GM12864 (cell line): ENCODE data around the gene IL12RB2.

Experiments used
- DNase-seq: peaks from one replicate; pipeline ENCODE4 v3.0.0-alpha.2; 2011; ENCODE audit warnings: low read depth
- H3K4me3 ChIP-seq: 2 replicates; pipeline ENCODE4 v1.5.1; 2011; ENCODE audit warnings: mild to moderate bottlenecking, low read depth, low read length, control low read depth
- TF ChIP-seq, protein P1 (sequence below): IDR thresholded peaks from 2 replicates; pipeline ENCODE4 v1.5.1; 2011; ENCODE audit warnings: low read depth, mild to moderate bottlenecking, moderate library complexity, low read length, control low read depth, inconsistent platforms; ENCODE audit errors: missing control alignments

IL12RB2 gene

DNA sequence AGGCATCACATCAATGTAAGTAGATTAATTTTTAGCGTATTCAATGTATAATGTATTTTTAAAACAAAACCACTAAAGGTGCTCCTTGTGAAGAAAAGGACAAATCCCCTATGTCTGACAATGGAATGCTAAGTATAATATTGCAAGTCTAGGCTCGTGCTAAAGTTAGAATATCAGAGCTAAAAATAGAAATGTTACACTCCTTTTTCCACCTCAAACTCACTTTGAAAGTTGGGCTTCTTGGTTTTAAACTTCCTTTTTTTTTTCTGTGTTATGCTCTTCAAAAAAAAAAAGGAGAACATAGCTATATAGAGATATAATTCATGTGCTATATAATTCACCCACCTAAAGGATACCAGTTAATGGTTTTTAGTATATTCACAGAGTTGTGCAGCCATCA, 126.2 kb downstream of the IL12RB2 start:
- TF ChIP-seq, protein P1, sequence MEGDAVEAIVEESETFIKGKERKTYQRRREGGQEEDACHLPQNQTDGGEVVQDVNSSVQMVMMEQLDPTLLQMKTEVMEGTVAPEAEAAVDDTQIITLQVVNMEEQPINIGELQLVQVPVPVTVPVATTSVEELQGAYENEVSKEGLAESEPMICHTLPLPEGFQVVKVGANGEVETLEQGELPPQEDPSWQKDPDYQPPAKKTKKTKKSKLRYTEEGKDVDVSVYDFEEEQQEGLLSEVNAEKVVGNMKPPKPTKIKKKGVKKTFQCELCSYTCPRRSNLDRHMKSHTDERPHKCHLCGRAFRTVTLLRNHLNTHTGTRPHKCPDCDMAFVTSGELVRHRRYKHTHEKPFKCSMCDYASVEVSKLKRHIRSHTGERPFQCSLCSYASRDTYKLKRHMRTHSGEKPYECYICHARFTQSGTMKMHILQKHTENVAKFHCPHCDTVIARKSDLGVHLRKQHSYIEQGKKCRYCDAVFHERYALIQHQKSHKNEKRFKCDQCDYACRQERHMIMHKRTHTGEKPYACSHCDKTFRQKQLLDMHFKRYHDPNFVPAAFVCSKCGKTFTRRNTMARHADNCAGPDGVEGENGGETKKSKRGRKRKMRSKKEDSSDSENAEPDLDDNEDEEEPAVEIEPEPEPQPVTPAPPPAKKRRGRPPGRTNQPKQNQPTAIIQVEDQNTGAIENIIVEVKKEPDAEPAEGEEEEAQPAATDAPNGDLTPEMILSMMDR: no peak
- H3K4me3 ChIP-seq: no peak overlapping the region
- no peak for DNase-seq

DNA sequence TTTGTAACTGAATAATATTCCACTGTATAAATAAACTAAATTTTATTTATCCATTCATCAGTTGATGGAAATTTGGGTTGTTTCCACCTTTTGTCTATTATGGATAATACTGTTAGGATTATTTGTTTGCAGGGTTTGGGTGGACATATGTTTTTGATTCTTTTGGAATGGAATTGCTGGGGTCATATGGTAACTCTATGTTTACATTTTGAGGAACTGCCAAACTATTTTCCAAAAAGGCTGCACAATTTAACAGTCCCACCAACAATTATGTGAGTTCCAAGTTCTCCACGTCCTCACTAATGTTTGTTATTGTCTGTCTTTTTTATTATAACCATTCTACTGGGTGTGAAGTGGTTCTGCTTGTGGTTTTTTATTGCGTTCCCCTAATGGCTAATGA, 126.8 kb downstream of the IL12RB2 start:
- no peak for DNase-seq
- H3K4me3 ChIP-seq: no peak overlapping the region
- TF ChIP-seq, protein P1: no peak

- no peak overlapping the region for H3K4me3 ChIP-seq
- TF ChIP-seq, protein P1: no peak
- DNase-seq: no peak
Observed at GRCh38 chr1:67436511-67437055, 128.9 kb downstream of the IL12RB2 start.

DNA sequence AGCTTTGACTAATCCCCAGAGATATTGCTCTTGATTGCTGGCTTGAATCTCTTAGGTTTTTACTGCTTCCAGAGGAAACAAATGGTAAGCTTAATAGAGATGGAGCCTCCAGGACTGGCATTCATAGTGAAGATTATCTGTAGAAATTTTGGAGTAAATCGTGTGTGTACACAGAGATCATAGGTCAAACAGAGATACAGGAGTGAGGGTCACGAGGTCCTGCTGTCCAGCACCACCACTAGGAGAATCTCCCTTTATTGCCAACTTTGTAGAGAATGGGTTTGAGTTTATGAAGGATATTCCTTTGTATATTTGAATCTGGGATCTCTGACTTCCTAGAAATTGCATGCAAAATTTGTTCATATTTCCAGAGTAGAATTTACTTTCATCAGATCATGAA, 130.3 kb downstream of the IL12RB2 start:
- no peak for DNase-seq
- no peak overlapping the region for H3K4me3 ChIP-seq
- TF ChIP-seq, protein P1: no peak

- TF ChIP-seq, protein P1: no peak
- DNase-seq: no peak
- no peak overlapping the region for H3K4me3 ChIP-seq
Observed at GRCh38 chr1:67439277-67440029, 131.8 kb downstream of the IL12RB2 start.

GRCh38 chr1:67440339-67440738, 132.7 kb downstream of the IL12RB2 start:
- DNase-seq: no peak
- no peak overlapping the region for H3K4me3 ChIP-seq
- TF ChIP-seq, protein P1: no peak

GRCh38 chr1:67441183-67441582, 133.5 kb downstream of the IL12RB2 start:
- H3K4me3 ChIP-seq: no peak overlapping the region
- no peak for DNase-seq
- TF ChIP-seq, protein P1: no peak
